NB4 (cell line): ENCODE data around the gene CCDC85C.

Experiments used
- DNase-seq: peaks from one replicate; pipeline ENCODE4 v3.0.0; 2010; ENCODE audit warnings: low read depth
- H3K4me3 ChIP-seq: one replicate; pipeline ENCODE4 v1.5.1; 2011; ENCODE audit warnings: mild to moderate bottlenecking, low read depth, low read length, moderate library complexity
- CTCF ChIP-seq: IDR thresholded peaks from one replicate; pipeline ENCODE4 v1.5.1; 2012; ENCODE audit warnings: low read depth, low read length
- MYC ChIP-seq: IDR thresholded peaks from 2 replicates; pipeline ENCODE4 v1.6.1; 2011; ENCODE audit warnings: low read depth, low read length
- POLR2A ChIP-seq: IDR thresholded peaks from 2 replicates; pipeline ENCODE4 v1.6.1; 2011; ENCODE audit warnings: mild to moderate bottlenecking; ENCODE audit not compliant: insufficient read length; ENCODE audit errors: extremely low read depth
- TF ChIP-seq, protein P1 (sequence below): IDR thresholded peaks from 2 replicates; pipeline ENCODE4 v1.6.1; 2011; ENCODE audit warnings: low read depth, low read length

Gene CCDC85C

GRCh38 chr14:99596071-99596627 is 7.9 kb downstream of the CCDC85C start:
- TF ChIP-seq CTCF (no peak), MYC (no peak), POLR2A (no peak)
- TF ChIP-seq, protein P1, sequence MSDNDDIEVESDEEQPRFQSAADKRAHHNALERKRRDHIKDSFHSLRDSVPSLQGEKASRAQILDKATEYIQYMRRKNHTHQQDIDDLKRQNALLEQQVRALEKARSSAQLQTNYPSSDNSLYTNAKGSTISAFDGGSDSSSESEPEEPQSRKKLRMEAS, result no peak
- no peak overlapping the region for H3K4me3 ChIP-seq
- no peak for DNase-seq

GRCh38 chr14:99595524-99595923 is 8.5 kb downstream of the CCDC85C start:
- no peak overlapping the region for H3K4me3 ChIP-seq
- DNase-seq, result no peak
- TF ChIP-seq MYC, result no peak
- TF ChIP-seq, protein P1, result no peak
- TF ChIP-seq POLR2A, result no peak
- no peak for TF ChIP-seq CTCF

GRCh38 chr14:99595034-99595433 is 9.0 kb downstream of the CCDC85C start:
- TF ChIP-seq, protein P1, result no peak
- TF ChIP-seq MYC (no peak), CTCF (no peak), POLR2A (no peak)
- H3K4me3 ChIP-seq, result no peak overlapping the region
- no peak for DNase-seq

GRCh38 chr14:99593971-99594841 is 9.8 kb downstream of the CCDC85C start:
- no peak overlapping the region for H3K4me3 ChIP-seq
- no peak for TF ChIP-seq POLR2A
- TF ChIP-seq, protein P1, result no peak
- no peak for TF ChIP-seq CTCF
- no peak for TF ChIP-seq MYC
- DNase-seq, result no peak

GRCh38 chr14:99592933-99593753 is 10.9 kb downstream of the CCDC85C start:
- TF ChIP-seq CTCF (no peak), MYC (no peak)
- no peak for DNase-seq
- no peak overlapping the region for H3K4me3 ChIP-seq
